NCI-H146 treated with DMSO at 0.1 percent for 48 hours (cell line): ENCODE results near the gene PDZD8.
"Not testable (repeated sequence)": the region's sequence is repeated elsewhere in the genome, so short reads cannot be mapped to it uniquely, and the experiment has no call there.

ENCODE experiments used
- DNase-seq: peaks from one replicate; lab custom pipeline; 2025; ENCODE audit not compliant: unreplicated experiment; lab: John Stamatoyannopoulos, UW

Gene PDZD8

DNA sequence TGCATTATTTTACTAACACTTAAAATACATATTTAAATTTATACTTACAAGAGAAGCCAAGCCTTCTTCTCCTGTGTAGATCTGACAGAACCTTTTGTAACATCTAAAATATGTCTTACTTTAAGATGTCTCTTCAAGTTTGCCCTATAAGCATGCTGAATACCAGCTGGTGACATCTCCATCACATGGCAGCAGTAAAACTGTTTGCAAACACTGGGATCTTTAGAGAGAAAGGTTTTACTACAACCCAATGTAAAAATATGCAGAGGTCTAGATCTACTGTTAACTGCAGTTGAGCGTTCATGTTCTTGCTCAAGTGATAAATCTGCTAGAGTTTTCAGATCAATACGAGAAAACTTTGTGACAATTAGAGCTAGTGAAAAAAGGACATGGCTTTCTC is 23.2 kb downstream of the PDZD8 start:
- no peak for DNase-seq

GRCh38 chr10:117351558-117351957 is 23.7 kb downstream of the PDZD8 start:
- no peak for DNase-seq

DNA sequence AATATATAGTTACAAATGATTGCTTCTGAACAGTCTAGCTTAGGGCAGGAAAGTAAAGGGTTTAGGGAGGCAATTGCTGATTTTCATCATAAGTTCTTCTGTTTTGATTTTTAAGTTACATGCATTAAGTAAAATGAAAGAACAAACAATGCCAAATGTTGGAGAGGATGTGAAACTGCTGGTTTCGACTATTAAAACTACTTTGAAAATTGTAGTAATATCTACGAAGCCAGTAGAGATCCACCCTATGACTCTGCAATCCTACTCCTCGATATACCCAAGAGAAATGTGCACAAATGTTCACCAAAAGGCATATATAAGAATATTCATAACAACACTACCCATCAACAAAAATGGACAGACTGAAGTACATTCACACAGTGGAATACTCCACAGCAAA is 24.3 kb downstream of the PDZD8 start:
- no peak for DNase-seq

DNA sequence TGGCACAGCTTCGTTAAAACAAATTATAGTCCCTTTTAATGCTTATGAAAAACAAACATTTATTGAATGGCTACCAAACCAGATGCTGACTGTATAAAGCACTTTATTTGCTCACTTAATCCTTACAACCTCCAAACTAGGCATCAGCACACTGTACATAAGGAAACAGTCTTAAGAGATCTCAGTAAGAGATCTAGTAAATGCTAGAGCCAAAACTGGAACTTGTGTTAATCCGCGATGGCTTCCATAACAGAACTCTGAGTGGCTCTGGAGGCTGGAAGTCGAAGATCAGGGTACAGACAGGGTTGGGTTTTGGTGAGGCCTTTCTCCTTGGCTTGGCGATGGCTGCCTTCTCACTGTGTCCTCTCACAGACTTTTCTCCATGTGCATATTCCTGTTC is 27.0 kb downstream of the PDZD8 start:
- DNase-seq: no peak

DNA sequence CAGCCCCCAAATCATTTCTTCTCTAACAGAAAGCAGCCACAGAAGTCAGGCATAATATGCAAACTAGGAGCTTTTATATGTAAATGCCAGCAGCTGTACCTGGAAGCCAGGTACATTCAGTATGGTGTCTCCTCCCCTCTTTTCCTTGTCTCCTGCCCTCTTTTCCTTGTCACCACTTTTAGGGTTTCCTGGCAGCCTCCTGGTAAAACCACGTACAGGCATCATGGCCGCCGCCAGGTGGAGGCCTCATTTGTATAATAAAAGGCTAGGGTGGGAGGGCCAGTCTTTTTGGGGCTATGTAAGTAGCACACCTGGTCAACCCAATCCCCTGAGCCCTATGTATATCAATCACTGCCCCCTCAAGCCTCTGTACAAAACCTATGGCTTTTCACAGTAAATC is 28.7 kb downstream of the PDZD8 start:
- DNase-seq: no peak

DNA sequence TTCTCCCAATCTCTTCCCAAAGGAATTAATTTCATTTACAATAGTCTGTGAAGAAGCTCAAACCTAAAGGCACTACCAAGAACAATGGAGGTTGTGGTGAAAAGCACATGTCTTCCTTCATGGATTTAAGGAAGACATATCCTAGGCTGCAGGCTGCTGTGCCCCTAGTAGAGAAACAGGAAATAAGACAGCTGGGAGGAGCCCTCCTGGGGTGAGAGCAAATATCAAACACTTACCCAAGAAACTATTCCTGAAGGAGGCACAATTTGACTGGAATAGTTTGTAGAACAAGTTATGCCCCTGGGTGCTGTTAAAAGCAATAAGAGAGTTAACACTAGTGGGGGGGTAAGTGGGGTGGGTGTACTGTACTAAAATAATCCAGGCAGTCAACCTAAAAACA is 30.1 kb downstream of the PDZD8 start:
- no peak for DNase-seq

DNA sequence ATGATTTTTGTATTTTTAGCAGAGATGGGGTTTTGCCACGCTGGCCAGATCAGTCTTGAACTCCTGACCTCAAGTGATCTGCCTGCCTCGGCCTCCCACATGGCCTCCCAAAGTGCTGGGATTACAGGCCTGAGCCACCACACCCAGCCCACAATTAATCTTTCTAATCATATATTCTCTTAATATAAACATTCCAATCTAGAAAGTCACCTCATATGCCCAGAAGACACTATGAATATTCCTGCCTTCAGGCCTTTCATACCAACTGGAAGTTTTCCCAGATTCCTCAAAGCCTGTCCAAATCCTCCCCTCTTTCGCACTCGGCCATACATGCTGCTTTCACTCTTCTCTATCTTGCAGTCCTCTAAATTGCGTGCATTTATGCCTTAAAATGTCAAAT is 32.6 kb downstream of the PDZD8 start:
- no peak for DNase-seq

DNA sequence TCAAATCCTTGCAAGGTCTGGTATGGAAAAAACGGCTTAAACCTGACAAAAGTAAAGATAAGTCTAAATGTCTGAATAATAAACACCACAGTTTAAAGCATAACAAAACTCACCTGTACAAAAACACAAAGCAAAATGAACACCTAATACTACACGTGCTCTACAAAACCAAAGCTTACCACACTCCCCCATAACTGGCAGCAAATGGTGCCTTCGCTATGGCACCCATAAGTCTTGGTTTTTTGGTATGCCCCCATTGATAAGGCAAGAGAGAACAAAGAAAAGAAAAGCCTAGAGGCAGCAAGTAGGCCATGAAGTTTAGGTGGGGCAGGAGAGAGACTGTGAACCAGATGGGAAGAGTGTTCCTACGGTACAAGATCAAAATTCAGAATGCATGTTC is 34.2 kb downstream of the PDZD8 start:
- no peak for DNase-seq

- no peak for DNase-seq
These were observed 35.3 kb downstream of the PDZD8 start for GRCh38 chr10:117339979-117340378.

GRCh38 chr10:117339578-117339977 is 35.7 kb downstream of the PDZD8 start:
- DNase-seq: no peak

DNA sequence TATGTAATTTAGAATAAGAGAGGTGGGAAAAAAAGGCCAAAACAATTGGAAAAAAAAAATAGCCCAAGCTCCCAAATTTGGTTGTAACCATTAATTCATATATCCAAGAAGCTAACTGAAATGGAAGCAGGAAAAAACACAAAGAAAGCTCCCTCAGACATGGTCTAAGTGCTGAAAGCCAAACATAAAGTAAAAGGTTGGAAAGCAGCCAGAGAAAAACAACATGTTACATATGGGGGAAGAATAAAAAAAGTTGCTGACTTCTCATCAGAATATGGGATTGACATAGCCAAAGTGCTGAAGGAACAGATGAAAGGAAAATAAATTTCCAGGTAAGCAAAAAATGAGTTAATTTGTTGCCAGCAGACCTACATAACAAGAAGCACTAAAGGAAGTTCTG is 40.3 kb downstream of the PDZD8 start:
- no peak for DNase-seq

- no peak for DNase-seq
These were observed 41.2 kb downstream of the PDZD8 start for GRCh38 chr10:117334066-117334465.

DNA sequence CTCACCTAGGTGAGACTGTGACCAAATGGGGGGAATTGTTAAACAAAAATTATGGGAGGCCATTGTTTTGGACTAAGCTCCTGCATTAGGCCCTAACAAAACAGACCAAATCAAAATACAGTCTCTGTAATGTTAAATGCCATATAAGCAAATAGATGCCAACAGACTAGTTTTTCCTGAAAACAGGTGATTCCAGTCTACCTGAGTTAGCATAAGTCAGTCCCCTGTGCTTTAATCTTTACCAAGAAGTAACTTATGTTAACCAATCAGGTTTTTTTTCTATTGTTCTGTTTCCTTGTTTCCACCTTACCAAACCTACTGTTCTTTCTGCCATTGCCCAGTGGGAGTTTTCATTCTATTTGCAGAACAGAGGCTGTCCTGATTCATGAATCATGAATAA is 48.0 kb downstream of the PDZD8 start:
- peak; percentile 21 for DNase-seq

GRCh38 chr10:117324367-117324766 is 50.9 kb downstream of the PDZD8 start:
- no peak for DNase-seq

GRCh38 chr10:117322260-117322659 is 53.0 kb downstream of the PDZD8 start:
- DNase-seq: no peak

- DNase-seq: peak; percentile 26
These were observed 55.1 kb downstream of the PDZD8 start for GRCh38 chr10:117320050-117320665.

GRCh38 chr10:117318909-117319308 is 56.3 kb downstream of the PDZD8 start:
- DNase-seq: no peak

DNA sequence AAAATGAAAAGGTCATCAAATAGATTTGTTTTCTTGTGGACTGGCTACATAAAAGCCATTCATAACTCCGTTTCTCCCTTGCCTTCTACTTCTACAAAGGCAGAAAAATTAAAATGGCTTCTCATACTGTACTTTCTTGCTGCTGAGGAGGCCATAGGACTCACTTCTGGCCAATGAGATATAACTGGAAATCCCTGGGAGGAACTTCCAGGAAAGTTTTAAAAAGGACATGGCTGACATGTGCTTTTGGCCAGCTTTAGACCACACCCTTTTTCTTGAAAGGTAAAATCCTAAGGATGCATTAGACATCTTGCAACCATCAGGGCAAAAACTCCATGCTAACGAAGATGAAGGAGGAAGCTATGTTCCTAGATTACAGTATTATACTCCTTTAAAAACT is 58.5 kb downstream of the PDZD8 start:
- DNase-seq: no peak

GRCh38 chr10:117313641-117314040 is 61.6 kb downstream of the PDZD8 start:
- no peak for DNase-seq

- no peak for DNase-seq
These were observed 62.8 kb downstream of the PDZD8 start for GRCh38 chr10:117312430-117312829.

- no peak for DNase-seq
These were observed 64.0 kb downstream of the PDZD8 start for GRCh38 chr10:117311261-117311660.

DNA sequence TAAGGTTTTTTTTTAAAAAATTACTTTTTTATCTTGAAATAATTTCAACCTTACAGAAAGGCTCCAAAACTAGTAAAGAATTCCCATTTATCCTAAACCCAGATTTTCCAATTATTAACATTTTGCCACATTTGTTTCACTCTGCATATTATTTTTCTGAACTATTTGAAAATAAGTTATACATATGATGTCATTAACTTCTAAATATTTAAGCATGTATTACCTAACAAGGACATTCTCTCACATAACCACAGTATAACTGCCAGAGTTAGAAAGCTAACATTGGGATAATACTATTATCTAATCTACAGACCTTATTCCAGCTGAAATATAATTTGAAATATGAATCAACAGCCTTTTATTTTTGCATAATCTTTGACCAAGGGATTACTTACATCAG is 68.6 kb downstream of the PDZD8 start:
- DNase-seq: no peak

- DNase-seq: not testable (repeated sequence)
These were observed 71.8 kb downstream of the PDZD8 start for GRCh38 chr10:117303451-117303850.

- DNase-seq: no peak
These were observed 74.6 kb downstream of the PDZD8 start for GRCh38 chr10:117300671-117301070.
